OCI-LY3 (cell line): ENCODE measurements around the gene FLACC1.

ENCODE experiments used
- H2AFZ ChIP-seq: fragments of 200-600, 300-600 bp; shearing (Covaris generic); 2 replicates; pipeline ENCODE4 v1.6.0; 2014; ENCODE audit warnings: antibody characterized with exemption, low read depth, low read length
- H3K27ac ChIP-seq: fragments of 200-600, 300-600 bp; sonication (generic); 2 replicates; pipeline ENCODE4 v1.5.1; 2014; ENCODE audit warnings: mild to moderate bottlenecking, low read length, moderate library complexity, mixed read lengths
- H3K27me3 ChIP-seq: fragments of 200-600, 300-600 bp; sonication (generic); 2 replicates; pipeline ENCODE4 v1.6.1; 2014; ENCODE audit warnings: low read depth, low read length, mixed read lengths
- H3K36me3 ChIP-seq: fragments of 200-600, 300-600 bp; sonication (generic); replicated peaks from 2 replicates; pipeline ENCODE3; 2014; ENCODE audit warnings: low read depth, low read length, mixed read lengths
- H3K4me1 ChIP-seq: fragments of 300-600, 200-600 bp; sonication (generic); 2 replicates; pipeline ENCODE4 v1.6.1; 2014; ENCODE audit warnings: low read length, mixed read lengths
- H3K4me2 ChIP-seq: fragments of 200-600, 300-600 bp; sonication (generic); 2 replicates; pipeline ENCODE4 v1.6.1; 2014; ENCODE audit warnings: low read length, mixed read lengths
- H3K4me3 ChIP-seq: fragments of 300-600, 200-600 bp; sonication (generic); 2 replicates; pipeline ENCODE4 v1.5.1; 2014; ENCODE audit warnings: antibody characterized with exemption, mild to moderate bottlenecking, low read length, moderate library complexity
- H3K79me2 ChIP-seq: fragments of 300-600, 200-600 bp; shearing (Covaris generic); 2 replicates; pipeline ENCODE4 v1.6.1; 2014; ENCODE audit warnings: mild to moderate bottlenecking, low read length, mixed read lengths
- H3K9ac ChIP-seq: fragments of 300-600, 200-600 bp; shearing (Covaris generic); 2 replicates; pipeline ENCODE4 v1.6.0; 2014; ENCODE audit warnings: mild to moderate bottlenecking, low read length, moderate library complexity
- H3K9me3 ChIP-seq: fragments of 200-600, 300-600 bp; shearing (Covaris generic); 2 replicates; pipeline ENCODE4 v1.6.1; 2014; ENCODE audit warnings: low read length, mixed read lengths; ENCODE audit not compliant: insufficient read depth
- H4K20me1 ChIP-seq: fragments of 200-600, 300-600 bp; sonication (generic); 2 replicates; pipeline ENCODE4 v1.6.1; 2016; ENCODE audit warnings: low read length, mixed read lengths; ENCODE audit not compliant: insufficient read depth
- EZH2phosphoT487 ChIP-seq: fragments of 200-600 bp; shearing (Covaris generic); IDR thresholded peaks from 2 replicates; pipeline ENCODE4 v1.6.1; 2018; ENCODE audit warnings: antibody characterized with exemption, mixed run types, low read depth
- TF ChIP-seq, protein P1 (sequence below): fragments of 200-600, 300-600 bp; sonication (generic); IDR thresholded peaks from 2 replicates; pipeline ENCODE4 v1.5.1; 2014; ENCODE audit warnings: antibody characterized with exemption, low read length, low read depth

The FLACC1 gene

DNA sequence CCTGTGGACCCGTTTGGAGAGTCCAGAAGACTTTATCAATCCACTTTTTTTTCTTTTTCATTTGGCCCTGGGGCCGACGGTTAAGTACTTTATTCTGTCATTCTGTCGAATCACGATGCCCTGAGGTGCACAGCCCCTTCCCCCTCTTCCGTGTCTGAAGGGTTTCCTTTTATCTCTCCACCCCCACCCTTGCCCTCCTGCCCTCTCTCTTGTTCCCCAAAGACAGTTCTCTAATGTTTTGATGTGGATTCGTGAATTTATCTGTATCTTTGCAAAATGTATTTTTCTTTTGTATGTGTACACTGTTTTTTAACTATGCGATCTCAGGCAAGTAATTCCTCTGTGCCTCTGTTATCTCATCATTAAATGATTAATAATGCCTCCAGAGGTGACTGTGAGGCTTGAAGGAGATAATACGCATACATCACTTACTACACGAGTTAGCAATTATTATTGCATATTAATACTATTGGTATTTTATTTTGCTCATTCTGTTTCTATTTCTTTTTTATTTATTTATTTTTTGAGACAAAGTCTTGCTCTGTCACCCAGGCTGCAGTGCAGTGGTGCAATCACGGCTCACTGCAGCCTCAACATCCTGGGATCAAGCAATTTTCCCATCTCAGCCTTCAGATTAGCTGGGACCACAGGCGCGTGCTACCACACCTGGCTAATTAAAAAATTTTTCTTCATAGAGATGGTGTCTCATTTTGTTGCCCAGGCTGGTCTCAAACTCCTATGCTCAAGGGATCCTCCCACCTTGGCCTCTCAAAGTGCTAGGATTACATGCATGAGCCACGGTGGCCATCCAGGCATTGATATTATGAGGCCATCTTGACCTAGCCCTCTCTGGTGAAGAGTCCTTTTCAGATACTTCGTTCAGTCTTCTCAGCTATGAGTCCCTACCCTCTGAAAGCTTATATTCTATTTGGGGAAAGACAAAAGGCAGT lies 98.2 kb downstream of the FLACC1 start:
- peak overlapping the region; percentile 97 for H3K4me2 ChIP-seq
- H2AFZ ChIP-seq = no peak overlapping the region
- peaks cover 20% of the 10 kb centered on the region for H4K20me1 ChIP-seq
- peaks cover 69% of the 10 kb centered on the region for H3K4me1 ChIP-seq
- peak overlapping the region; percentile 86 for H3K9ac ChIP-seq
- H3K36me3 ChIP-seq = peaks cover 9% of the 10 kb centered on the region
- H3K27ac ChIP-seq = peak overlapping the region; percentile 97
- peak overlapping the region; percentile 75 for H3K4me3 ChIP-seq
- H3K27me3 ChIP-seq = no peaks in the 10 kb centered on the region
- H3K79me2 ChIP-seq = peaks cover 67% of the 10 kb centered on the region
- no peak for TF ChIP-seq EZH2phosphoT487
- TF ChIP-seq, protein P1, sequence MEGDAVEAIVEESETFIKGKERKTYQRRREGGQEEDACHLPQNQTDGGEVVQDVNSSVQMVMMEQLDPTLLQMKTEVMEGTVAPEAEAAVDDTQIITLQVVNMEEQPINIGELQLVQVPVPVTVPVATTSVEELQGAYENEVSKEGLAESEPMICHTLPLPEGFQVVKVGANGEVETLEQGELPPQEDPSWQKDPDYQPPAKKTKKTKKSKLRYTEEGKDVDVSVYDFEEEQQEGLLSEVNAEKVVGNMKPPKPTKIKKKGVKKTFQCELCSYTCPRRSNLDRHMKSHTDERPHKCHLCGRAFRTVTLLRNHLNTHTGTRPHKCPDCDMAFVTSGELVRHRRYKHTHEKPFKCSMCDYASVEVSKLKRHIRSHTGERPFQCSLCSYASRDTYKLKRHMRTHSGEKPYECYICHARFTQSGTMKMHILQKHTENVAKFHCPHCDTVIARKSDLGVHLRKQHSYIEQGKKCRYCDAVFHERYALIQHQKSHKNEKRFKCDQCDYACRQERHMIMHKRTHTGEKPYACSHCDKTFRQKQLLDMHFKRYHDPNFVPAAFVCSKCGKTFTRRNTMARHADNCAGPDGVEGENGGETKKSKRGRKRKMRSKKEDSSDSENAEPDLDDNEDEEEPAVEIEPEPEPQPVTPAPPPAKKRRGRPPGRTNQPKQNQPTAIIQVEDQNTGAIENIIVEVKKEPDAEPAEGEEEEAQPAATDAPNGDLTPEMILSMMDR = peak; percentile 37; the same call in 1 of the 2 replicates
- no peaks in the 10 kb centered on the region for H3K9me3 ChIP-seq

DNA sequence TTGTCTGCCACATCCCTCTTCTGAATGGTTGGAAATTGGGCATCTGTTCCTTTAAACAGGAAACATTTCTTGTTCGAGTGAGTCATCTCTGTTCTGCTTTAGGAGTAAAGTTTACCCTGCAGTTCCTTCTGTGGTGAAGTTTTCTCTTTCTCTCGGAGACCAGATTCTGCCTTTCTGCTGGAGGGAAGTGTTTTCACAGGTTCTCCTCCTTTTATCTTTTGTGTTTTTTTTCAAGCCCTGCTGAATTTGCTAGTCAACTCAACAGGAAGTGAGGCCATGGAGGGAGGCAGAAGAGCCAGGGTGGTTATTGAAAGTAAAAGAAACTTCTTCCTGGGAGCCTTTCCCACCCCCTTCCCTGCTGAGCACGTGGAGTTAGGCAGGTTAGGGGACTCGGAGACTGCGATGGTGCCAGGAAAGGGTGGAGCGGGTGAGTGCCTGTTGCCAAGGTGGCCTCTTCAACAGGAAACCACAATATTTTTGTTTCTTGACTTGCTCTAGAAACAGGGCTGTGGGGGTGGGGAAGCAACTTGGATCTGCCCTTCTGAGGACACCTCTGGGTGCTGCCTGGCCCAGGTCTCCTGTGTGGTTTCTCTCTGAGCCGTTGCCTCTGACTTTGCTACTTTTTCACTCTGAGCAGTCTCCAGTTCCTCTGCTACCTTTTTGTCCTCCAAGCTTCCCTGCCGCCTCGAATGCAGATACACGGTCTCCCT lies 99.0 kb downstream of the FLACC1 start:
- TF ChIP-seq EZH2phosphoT487 = no peak
- TF ChIP-seq, protein P1 = no peak; the same call in 1 of the 2 replicates
- H3K4me1 ChIP-seq = peaks cover 71% of the 10 kb centered on the region
- peak overlapping the region; percentile 86 for H3K9ac ChIP-seq
- no peaks in the 10 kb centered on the region for H3K9me3 ChIP-seq
- H3K27me3 ChIP-seq = no peaks in the 10 kb centered on the region
- 0 out of 2 replicates have a peak overlapping the region, but pooled peaks have one; percentile 1 for H2AFZ ChIP-seq
- peaks cover 64% of the 10 kb centered on the region for H3K79me2 ChIP-seq
- peak overlapping the region; percentile 97 for H3K27ac ChIP-seq
- H3K36me3 ChIP-seq = peaks cover 13% of the 10 kb centered on the region
- peak overlapping the region; percentile 97 for H3K4me2 ChIP-seq
- H4K20me1 ChIP-seq = peaks cover 12% of the 10 kb centered on the region; the same call in 1 of the 2 replicates
- H3K4me3 ChIP-seq = peak overlapping the region; percentile 75

DNA sequence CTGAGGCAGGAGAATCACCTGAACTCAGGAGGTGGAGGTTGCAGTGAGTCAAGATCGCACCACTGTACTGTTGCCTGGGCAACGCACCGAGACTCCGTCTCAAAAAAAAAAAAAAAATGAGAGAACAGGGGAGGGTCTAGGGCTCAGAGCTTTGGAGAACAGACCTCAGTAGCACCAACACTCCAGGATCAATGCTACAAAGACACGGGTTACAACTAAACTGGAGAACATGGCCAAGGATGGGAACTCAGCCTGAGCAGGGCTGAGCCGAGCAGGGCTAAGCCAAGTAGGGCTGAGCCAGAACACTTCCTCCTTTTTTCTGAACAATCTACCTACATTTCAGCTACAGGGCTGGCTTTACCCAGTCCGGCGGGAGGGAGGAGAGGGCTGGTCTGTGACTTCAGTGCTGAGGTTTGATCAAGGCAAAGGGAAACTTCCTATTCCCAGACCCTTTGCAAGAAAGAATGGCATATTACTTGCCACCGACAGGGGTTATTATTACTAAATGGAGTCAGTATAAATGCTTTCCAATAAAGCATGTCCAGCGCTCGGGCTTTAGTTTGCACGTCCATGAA lies 99.7 kb downstream of the FLACC1 start:
- peak overlapping the region; percentile 97 for H3K27ac ChIP-seq
- no peaks in the 10 kb centered on the region for H3K27me3 ChIP-seq
- peak overlapping the region; percentile 75 for H3K4me3 ChIP-seq
- H3K36me3 ChIP-seq = peaks cover 13% of the 10 kb centered on the region
- peaks cover 6% of the 10 kb centered on the region; the same call in 1 of the 2 replicates for H4K20me1 ChIP-seq
- H3K9ac ChIP-seq = peak overlapping the region; percentile 86
- H3K9me3 ChIP-seq = no peaks in the 10 kb centered on the region
- H3K79me2 ChIP-seq = peaks cover 58% of the 10 kb centered on the region
- H3K4me2 ChIP-seq = peak overlapping the region; percentile 97
- H3K4me1 ChIP-seq = peaks cover 71% of the 10 kb centered on the region
- H2AFZ ChIP-seq = 0 out of 2 replicates have a peak overlapping the region, but pooled peaks have one; percentile 1
- TF ChIP-seq EZH2phosphoT487 = no peak
- TF ChIP-seq, protein P1 = no peak

DNA sequence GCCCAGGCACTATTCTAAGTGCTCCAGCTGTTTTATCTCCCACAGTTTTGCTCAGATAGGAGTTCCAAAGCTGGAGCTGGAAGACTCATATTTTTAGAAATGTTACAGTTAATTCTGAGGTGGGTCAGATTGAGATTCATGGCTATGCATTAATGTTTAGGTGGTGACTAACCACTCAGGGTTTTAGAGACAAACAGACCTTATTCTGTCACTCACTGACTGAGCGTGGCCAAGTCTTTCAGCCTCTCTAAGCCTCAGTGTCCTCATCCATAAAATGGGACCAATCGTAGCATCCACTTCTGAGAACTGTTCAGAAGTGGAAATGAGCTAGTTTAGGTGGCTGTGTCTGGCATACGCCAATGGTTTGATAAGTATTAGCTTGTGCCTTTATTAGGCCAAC lies 101.1 kb downstream of the FLACC1 start:
- Histone ChIP-seq H3K4me2 (no peak overlapping the region), H3K4me3 (no peak overlapping the region), H3K27ac (peak overlapping the region; percentile 97; the same call in 1 of the 2 replicates), H3K9me3 (0 out of 2 replicates have a peak, but pooled peaks cover 4% of the 10 kb centered on the region), H4K20me1 (no peaks in the 10 kb centered on the region), H3K4me1 (peaks cover 78% of the 10 kb centered on the region), H3K9ac (no peak overlapping the region), H3K36me3 (peaks cover 18% of the 10 kb centered on the region), H3K79me2 (peaks cover 54% of the 10 kb centered on the region), H2AFZ (no peak overlapping the region), H3K27me3 (no peaks in the 10 kb centered on the region)
- no peak for TF ChIP-seq EZH2phosphoT487
- TF ChIP-seq, protein P1 = no peak
